ENCODE data around the gene RANGAP1.
A peak's percentile ranks its signal among the peaks of the same experiment; 100 is the strongest.

Gene RANGAP1

DNA sequence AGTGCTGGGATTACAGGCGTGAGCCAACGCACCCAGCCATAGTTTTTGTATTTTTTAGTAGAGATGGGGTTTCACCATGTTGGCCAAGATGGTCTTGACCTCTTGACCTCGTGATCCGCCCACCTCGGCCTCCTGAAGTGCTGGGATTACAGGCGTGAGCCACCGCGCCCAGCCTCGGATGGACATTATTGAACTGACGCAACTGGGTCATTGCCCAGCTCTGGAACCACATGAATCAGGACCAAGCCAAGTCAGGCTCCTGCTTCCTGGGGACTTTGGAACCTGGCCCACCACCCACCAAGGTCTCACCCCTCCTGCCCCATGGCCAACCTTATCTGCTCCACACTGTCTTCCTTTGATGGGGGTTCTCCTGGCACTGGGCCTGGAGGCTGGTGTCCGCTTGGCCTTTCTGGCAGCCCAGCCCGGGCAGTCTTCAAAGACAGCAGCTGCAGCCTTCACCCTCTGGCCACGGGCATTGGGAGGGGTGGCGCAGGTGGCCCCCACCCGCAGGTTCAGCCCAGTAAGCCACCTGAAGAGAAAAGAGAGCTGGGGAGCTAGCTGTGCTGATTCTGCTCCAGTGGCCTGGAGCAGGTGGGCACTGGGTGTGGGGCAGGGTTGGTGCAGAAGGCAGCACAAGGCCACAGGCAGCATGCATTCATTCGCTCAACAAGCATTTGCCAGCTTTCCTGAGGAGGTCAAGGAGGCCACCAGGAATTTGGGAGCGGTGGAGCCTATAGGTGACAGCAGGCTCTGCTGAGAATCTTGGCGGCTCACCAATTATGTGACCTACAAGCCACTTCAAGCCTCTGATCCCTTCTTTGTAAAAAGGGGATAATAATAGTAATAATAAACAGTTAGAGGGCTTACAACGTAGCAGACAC is 50.9 kb downstream of the RANGAP1 start:
- peak in 1 of 14 donors; percentile 38 for DNase-seq

- DNase-seq, result no peak
Measured at GRCh38 chr22:41231369-41231768, 54.6 kb downstream of the RANGAP1 start.

DNA sequence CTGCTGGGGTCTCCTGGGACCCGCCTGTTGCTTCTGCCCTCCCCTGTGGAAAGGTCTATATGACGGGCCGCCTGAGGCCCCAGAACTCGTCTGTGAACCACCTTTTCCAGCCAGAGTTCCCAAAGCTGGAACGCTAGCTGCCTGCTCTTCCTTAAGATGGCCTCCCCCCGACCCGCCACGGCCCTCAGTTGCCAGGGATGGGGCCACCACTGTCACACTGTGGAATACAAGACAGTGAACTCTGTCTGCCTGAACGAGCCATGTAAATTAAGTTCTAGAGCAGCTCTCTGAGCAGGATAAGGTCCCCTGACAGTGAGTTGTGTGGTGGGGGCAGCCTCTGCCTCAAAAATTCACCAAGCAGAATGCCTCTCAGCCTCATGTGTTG is 55.6 kb downstream of the RANGAP1 start:
- no peak for DNase-seq

GRCh38 chr22:41229730-41230400 is 56.1 kb downstream of the RANGAP1 start:
- DNase-seq, result peak in 3 of 14 donors; percentile 24 to 43 (median 30)

GRCh38 chr22:41229215-41229614 is 56.8 kb downstream of the RANGAP1 start:
- DNase-seq, result no peak

- DNase-seq, result peak in 4 of 14 donors; percentile 24 to 41 (median 40)
Measured at GRCh38 chr22:41226723-41227655, 59.0 kb downstream of the RANGAP1 start.

- DNase-seq, result no peak
Measured at GRCh38 chr22:41223535-41223934, 62.5 kb downstream of the RANGAP1 start.

DNA sequence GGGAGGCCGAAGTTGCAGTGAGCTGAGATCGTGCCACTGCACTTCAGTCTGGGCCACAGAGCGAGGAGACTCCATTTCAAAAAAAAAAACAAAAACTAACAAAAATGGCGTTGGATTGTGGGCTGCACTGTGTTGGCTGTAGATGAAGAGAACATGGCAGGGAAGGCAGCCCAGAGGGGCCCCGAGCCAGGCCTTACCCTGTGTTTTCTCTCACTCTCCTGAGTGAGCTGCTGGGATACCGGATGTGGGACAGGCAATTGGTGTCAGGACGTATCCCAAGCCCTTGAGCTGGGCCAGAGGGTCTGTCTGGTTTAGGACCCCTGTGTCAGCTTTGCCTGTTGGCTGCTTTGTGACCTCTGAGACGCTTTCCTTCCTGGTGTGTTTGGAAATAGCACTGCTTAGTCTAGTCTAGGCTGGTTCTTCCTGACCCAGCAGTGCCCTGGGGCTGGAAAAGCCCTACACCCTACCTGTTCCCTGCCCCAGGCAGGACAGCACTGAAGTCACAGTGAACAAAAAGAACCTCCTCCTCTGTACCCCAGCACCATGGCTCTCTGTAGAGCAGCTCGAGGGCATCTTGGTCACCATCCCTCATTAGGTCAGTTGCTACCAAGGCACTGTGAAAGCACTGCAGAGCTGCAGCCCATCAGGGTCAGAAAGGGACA is 63.0 kb downstream of the RANGAP1 start:
- peak in 2 of 14 donors; percentile 14 to 27 for DNase-seq

- peak in 8 of 14 donors; percentile 22 to 70 (median 41) for DNase-seq
Measured at GRCh38 chr22:41217553-41218157, 68.3 kb downstream of the RANGAP1 start.

- peak in 1 of 14 donors; percentile 25 for DNase-seq
Measured at GRCh38 chr22:41216984-41217383, 69.0 kb downstream of the RANGAP1 start.

GRCh38 chr22:41215926-41216325 is 70.1 kb downstream of the RANGAP1 start:
- DNase-seq, result no peak

DNA sequence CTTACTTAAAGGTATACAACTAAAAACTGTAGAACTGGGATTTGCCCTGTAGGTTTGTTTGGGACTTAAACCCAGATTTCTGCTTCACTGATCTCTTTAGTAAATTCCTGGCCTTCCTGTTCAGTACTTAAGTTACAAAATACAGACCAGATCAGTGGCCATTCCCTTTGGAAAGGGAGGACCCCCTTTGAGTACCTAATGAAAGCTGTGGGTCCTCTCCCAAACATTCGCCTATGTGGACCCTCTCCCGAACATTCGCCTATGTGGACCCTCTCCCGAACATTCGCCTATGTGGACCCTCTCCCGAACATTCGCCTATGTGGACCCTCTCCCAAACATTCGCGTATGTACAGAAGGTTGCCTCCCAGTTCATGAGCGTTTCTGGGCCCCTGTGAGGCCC is 70.6 kb downstream of the RANGAP1 start:
- DNase-seq, result no peak

GRCh38 chr22:41206719-41207118 is 79.3 kb downstream of the RANGAP1 start:
- DNase-seq, result no peak

DNA sequence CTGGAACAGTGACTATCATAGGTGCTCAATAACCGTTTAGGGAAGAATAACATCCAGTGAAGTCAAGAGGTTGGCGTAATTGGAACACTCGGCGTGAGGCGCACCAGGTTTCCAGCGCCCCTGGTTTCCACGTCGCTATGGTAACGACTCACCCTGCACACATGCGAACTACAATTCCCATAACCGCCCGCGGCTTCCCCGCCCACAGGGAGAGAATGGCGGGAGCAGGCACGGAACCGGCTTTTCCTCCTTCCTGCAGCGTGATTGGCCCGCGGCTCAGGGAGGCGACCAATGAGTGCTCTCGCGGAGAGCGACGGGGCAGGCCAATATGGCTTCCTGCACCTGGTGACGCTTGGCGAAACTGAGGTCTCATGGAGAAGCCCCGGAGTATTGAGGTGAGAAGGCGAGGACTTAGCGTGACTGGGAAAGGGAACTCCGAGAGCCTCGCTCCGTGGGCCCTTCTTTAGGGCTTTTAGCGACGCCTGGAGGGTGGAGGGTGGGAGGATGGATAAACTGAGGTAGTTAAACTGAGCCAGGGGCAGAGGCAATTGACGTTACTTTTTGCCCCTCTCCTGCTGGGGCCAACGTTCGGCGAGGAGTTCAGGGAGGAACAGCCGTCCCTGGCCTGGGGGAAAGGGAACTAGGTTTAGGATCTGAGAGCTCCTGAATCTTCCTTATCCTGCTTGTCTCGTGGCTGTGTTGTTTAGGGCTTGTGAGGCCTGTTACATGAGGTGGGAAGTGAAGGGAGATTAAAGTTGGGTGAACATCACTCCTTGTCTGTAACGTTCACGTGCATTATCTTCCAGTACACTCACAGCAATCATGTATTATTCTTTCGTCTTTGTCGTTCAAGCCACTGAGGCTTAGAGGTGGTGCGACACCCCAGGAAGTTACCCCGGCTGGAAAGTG is 80.7 kb downstream of the RANGAP1 start, which contains the start of gene L3MBTL2:
L3MBTL2 (plus strand) TSS at position 321 of the 909 bp plus-strand sequence; CDS start at position 372, 51 bp downstream.
- peak; percentile 52 to 97 (median 95) for DNase-seq

DNA sequence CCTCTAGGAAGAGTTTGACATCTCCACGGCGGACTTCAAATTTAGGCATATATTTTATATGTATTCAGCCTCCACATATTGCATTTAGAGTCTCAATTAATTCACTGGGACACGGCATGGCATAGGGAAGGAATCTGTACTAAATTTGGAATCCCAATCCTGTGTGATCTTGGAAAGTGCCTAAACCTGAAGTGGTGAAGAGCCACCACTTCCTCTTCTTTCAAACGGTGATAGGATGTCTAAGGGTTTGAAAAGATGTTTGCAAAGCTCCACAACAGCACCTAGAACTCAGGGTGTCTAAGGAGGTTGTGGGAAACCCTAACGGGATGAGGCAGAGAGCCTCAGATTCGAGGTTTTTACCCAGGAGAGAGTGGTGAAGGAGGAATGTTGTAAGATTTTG is 81.9 kb downstream of the RANGAP1 start:
- no peak for DNase-seq

DNA sequence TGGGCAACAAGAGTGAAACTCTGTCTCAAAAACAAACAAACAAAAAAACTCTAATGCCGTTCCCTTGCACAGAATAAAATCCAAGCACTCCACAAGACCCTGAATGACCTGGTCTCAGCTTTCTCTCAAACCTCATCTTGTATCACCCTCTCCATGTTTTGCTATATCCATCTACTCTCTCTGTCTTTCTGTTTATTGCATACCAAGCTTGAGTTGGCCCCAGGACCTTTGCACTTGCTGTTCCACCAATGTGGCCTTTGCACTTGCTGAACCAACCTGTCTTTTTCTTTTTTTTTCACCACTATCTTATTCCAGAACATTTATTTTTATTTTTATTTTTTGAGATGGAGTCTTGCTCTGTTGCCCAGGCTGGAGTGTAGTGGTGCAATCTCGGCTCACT is 82.9 kb downstream of the RANGAP1 start:
- no peak for DNase-seq

DNA sequence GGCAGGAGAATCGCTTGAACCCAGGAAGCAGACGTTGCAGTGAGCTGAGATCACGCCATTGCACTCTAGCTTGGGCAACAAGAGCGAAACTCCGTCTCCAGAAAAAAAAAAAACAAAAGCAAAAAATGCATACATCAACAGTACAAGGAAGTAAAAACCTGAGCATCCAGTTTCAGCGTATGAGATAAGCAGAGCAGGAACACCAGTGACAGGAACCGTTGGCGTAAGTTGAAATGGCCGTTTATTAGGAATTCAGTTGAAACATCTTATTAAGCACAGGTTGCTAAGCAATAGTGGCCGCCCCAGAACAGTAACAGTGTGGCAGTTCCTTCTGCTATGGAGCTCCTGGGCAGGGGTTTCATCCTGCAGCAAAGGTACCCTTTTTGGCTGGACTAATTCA is 84.8 kb downstream of the RANGAP1 start:
- DNase-seq, result no peak

DNA sequence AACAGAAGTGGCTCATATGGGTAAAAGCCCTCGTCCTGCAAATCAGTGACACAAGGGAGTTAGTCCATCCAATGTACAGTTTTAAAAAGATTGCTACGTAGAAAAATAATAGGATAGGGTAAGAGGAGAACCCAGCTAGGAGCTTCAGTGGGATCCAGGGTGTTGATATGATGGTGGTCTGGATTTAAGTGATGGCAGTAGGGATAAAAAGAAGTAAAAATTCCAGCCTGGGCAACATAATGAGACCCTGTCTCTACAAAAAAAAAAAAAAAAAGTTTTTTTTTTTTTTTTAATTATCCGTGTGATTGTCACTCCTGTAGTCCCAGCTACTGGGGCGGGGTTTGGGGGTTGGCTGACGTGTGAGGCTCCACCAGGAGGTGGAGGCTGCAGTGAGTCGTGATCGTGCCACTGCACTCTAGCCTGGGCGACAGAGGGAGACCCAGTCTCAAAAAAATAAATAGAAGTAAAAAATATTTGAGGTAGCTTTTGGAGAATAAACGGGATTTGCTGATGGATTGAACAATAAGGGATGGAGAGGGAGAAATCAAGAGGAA is 87.9 kb downstream of the RANGAP1 start:
- DNase-seq, result no peak

GRCh38 chr22:41197038-41197972 is 88.7 kb downstream of the RANGAP1 start:
- DNase-seq, result peak in 13 of 14 donors; percentile 47 to 89 (median 74)
